Stimulated activated CD4-positive, alpha-beta T cell treated with anti-CD3 and anti-CD28 coated beads, TNF-alpha, amount 100 ng/mL, for 24 hours (primary cell): ENCODE data around the gene PRRG3.
"Not testable (repeated sequence)": the region's sequence is repeated elsewhere in the genome, so short reads cannot be mapped to it uniquely, and the experiment has no call there.

Experiments
- DNase-seq, 3 experiments: peaks; one replicate each; pipeline ENCODE4 v3.0.0-alpha.2; 2020; ENCODE audit warnings: low read depth in 3 of 3

Gene PRRG3

GRCh38 chrX:151694661-151695582 is at the start of gene PRRG3:
Gene PRRG3 (plus strand): TSS chrX:151695458. CDS start chrX:151698815, 3,357 bp downstream.
- no peak for DNase-seq

- no peak for DNase-seq
Measured at GRCh38 chrX:151675121-151675746, 20.0 kb upstream of the PRRG3 start.

GRCh38 chrX:151676196-151676595 is 19.1 kb upstream of the PRRG3 start:
- no peak for DNase-seq

GRCh38 chrX:151679798-151680402 is 15.4 kb upstream of the PRRG3 start:
- no peak for DNase-seq

- peak; percentile 25 to 53 (median 28) for DNase-seq
Measured at GRCh38 chrX:151680805-151681204, 14.5 kb upstream of the PRRG3 start.

- DNase-seq, result no peak
Measured at GRCh38 chrX:151687635-151688034, 7.6 kb upstream of the PRRG3 start.

- no peak for DNase-seq
Measured at GRCh38 chrX:151688695-151689094, 6.6 kb upstream of the PRRG3 start.

- DNase-seq, result no peak
Measured at GRCh38 chrX:151692825-151693224, 2.4 kb upstream of the PRRG3 start.

- no peak for DNase-seq
Measured at GRCh38 chrX:151694121-151694520, 1.1 kb upstream of the PRRG3 start.

- DNase-seq, result no peak
Measured at GRCh38 chrX:151695583-151696340, 504 bp downstream of the PRRG3 start.

- DNase-seq, result not testable (repeated sequence)
Measured at GRCh38 chrX:151697082-151697481, 1.8 kb downstream of the PRRG3 start.

GRCh38 chrX:151697522-151697921 is 2.3 kb downstream of the PRRG3 start:
- DNase-seq, result no peak

GRCh38 chrX:151698485-151698884 is 3.2 kb downstream of the PRRG3 start:
- DNase-seq, result no peak

GRCh38 chrX:151699746-151700145 is 4.5 kb downstream of the PRRG3 start:
- DNase-seq, result no peak

- no peak for DNase-seq
Measured at GRCh38 chrX:151700581-151700980, 5.3 kb downstream of the PRRG3 start.

- DNase-seq, result no peak
Measured at GRCh38 chrX:151701071-151701470, 5.8 kb downstream of the PRRG3 start.

- DNase-seq, result no peak
Measured at GRCh38 chrX:151701531-151701930, 6.3 kb downstream of the PRRG3 start.

GRCh38 chrX:151702026-151702714 is 6.9 kb downstream of the PRRG3 start:
- no peak for DNase-seq

- DNase-seq, result no peak
Measured at GRCh38 chrX:151702741-151703340, 7.6 kb downstream of the PRRG3 start.

- DNase-seq, result no peak
Measured at GRCh38 chrX:151703487-151703886, 8.2 kb downstream of the PRRG3 start.
